ENCODE measurements around the gene RPS6KA4.

DNA sequence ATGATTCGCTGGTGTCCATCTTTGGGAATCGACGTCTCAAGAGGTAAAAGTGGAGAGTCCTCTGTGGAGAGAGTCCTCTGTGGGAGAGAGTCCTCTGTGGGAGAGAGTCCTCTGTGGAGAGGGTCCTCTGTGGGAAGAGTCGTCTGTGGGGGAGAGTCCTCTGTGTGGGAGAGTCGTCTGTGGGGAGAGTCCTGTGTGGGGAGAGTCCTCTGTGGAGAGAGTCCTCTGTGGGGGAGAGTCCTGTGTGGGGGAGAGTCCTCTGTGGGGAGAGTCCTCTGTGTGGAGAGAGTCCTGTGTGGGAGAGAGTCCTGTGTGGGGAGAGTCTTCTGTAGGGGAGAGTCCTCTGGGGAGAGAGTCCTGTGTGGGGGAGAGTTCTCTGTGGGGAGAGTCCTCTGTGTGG, 37.9 kb upstream of the RPS6KA4 start:
- TF ChIP-seq, protein P1, sequence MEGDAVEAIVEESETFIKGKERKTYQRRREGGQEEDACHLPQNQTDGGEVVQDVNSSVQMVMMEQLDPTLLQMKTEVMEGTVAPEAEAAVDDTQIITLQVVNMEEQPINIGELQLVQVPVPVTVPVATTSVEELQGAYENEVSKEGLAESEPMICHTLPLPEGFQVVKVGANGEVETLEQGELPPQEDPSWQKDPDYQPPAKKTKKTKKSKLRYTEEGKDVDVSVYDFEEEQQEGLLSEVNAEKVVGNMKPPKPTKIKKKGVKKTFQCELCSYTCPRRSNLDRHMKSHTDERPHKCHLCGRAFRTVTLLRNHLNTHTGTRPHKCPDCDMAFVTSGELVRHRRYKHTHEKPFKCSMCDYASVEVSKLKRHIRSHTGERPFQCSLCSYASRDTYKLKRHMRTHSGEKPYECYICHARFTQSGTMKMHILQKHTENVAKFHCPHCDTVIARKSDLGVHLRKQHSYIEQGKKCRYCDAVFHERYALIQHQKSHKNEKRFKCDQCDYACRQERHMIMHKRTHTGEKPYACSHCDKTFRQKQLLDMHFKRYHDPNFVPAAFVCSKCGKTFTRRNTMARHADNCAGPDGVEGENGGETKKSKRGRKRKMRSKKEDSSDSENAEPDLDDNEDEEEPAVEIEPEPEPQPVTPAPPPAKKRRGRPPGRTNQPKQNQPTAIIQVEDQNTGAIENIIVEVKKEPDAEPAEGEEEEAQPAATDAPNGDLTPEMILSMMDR (IDR thresholded peaks at IDR 0.05), result no peak
- TF ChIP-seq POLR2A (IDR thresholded peaks at IDR 0.05), result no peak

Data from body of pancreas (tissue), 4 donors.